HG03095 (cell line): Measurements from ENCODE around the gene CD200.
"Not testable (repeated sequence)": the region's sequence is repeated elsewhere in the genome, so short reads cannot be mapped to it uniquely, and the experiment has no call there.

Experiments
- ATAC-seq: cut with Tn5 transposase; IDR thresholded peaks from one replicate; pipeline ENCODE4 v1.9.1; 2021; ENCODE audit warnings: moderate library complexity; ENCODE audit not compliant: unreplicated experiment

CD200 gene

GRCh38 chr3:112357930-112358780 lies 25.2 kb downstream of the CD200 start:
- no peak for ATAC-seq

- no peak for ATAC-seq
These were observed 27.6 kb downstream of the CD200 start for GRCh38 chr3:112360561-112360960.

GRCh38 chr3:112362221-112362620 lies 29.3 kb downstream of the CD200 start:
- no peak for ATAC-seq

- ATAC-seq, result peak; percentile 56
These were observed 31.3 kb downstream of the CD200 start for GRCh38 chr3:112364291-112364690.

- no peak for ATAC-seq
These were observed 32.1 kb downstream of the CD200 start for GRCh38 chr3:112365035-112365434.

- ATAC-seq, result no peak
These were observed 32.7 kb downstream of the CD200 start for GRCh38 chr3:112365636-112366035.

GRCh38 chr3:112366522-112366921 lies 33.6 kb downstream of the CD200 start:
- no peak for ATAC-seq

- no peak for ATAC-seq
These were observed 38.6 kb downstream of the CD200 start for GRCh38 chr3:112371569-112371968.

- ATAC-seq, result no peak
These were observed 39.4 kb downstream of the CD200 start for GRCh38 chr3:112372396-112372795.

- ATAC-seq, result no peak
These were observed 40.5 kb downstream of the CD200 start for GRCh38 chr3:112373476-112373875.

GRCh38 chr3:112373924-112374323 lies 41.0 kb downstream of the CD200 start:
- no peak for ATAC-seq

- no peak for ATAC-seq
These were observed 41.4 kb downstream of the CD200 start for GRCh38 chr3:112374333-112374734.

GRCh38 chr3:112375117-112375516 lies 42.2 kb downstream of the CD200 start:
- ATAC-seq, result no peak

GRCh38 chr3:112376241-112376911 lies 43.4 kb downstream of the CD200 start:
- ATAC-seq, result no peak

- ATAC-seq, result no peak
These were observed 44.0 kb downstream of the CD200 start for GRCh38 chr3:112376992-112377391.

GRCh38 chr3:112377568-112378071 lies 44.7 kb downstream of the CD200 start:
- ATAC-seq, result no peak

GRCh38 chr3:112378347-112378746 lies 45.4 kb downstream of the CD200 start:
- not testable (repeated sequence) for ATAC-seq

- no peak for ATAC-seq
These were observed 46.2 kb downstream of the CD200 start for GRCh38 chr3:112379020-112379690.

- no peak for ATAC-seq
These were observed 49.0 kb downstream of the CD200 start for GRCh38 chr3:112381673-112382542.

- ATAC-seq, result no peak
These were observed 49.7 kb downstream of the CD200 start for GRCh38 chr3:112382543-112383160.
